Measurements from ENCODE around the gene CNTD1.
A peak's percentile ranks its signal among the peaks of the same experiment; 100 is the strongest.

Gene CNTD1

GRCh38 chr17:42806249-42806648, 7.6 kb downstream of the CNTD1 start:
- no peak for DNase-seq (ENCODE audit: low read depth in 2 of 2)

- no peak for DNase-seq (ENCODE audit: low read depth in 2 of 2)
Observed at GRCh38 chr17:42809250-42809649, 10.6 kb downstream of the CNTD1 start.

GRCh38 chr17:42814633-42815399, 16.2 kb downstream of the CNTD1 start:
- no peak for DNase-seq (ENCODE audit: low read depth in 2 of 2)

GRCh38 chr17:42817866-42818265, 19.2 kb downstream of the CNTD1 start:
- DNase-seq (ENCODE audit: low read depth in 2 of 2) = no peak

- DNase-seq (ENCODE audit: low read depth in 2 of 2) = no peak
Observed at GRCh38 chr17:42818379-42818778, 19.7 kb downstream of the CNTD1 start.

GRCh38 chr17:42819939-42820535, 21.4 kb downstream of the CNTD1 start:
- peak; percentile 14 to 37 for DNase-seq (ENCODE audit: low read depth in 2 of 2)

- DNase-seq (ENCODE audit: low read depth in 2 of 2) = no peak
Observed at GRCh38 chr17:42821176-42821575, 22.5 kb downstream of the CNTD1 start.

GRCh38 chr17:42827472-42827871, 28.8 kb downstream of the CNTD1 start:
- DNase-seq (ENCODE audit: low read depth in 2 of 2) = no peak

- DNase-seq (ENCODE audit: low read depth in 2 of 2) = no peak
Observed at GRCh38 chr17:42830971-42831370, 32.3 kb downstream of the CNTD1 start.

GRCh38 chr17:42832213-42832933, 33.7 kb downstream of the CNTD1 start:
- DNase-seq (ENCODE audit: low read depth in 2 of 2) = no peak

- peak; percentile 80 to 81 for DNase-seq (ENCODE audit: low read depth in 2 of 2)
Observed at GRCh38 chr17:42832934-42833766, 34.5 kb downstream of the CNTD1 start, which contains the start of gene PSME3. TSS of gene PSME3 (plus strand) at chr17:42833397. CDS start at chr17:42833632, 235 bp downstream.

GRCh38 chr17:42833767-42834422, 35.2 kb downstream of the CNTD1 start:
- no peak for DNase-seq (ENCODE audit: low read depth in 2 of 2)

- DNase-seq (ENCODE audit: low read depth in 2 of 2) = no peak
Observed at GRCh38 chr17:42835732-42836131, 37.1 kb downstream of the CNTD1 start.

GRCh38 chr17:42841975-42842685, 43.5 kb downstream of the CNTD1 start:
- DNase-seq (ENCODE audit: low read depth in 2 of 2) = no peak

GRCh38 chr17:42843358-42843934, 44.8 kb downstream of the CNTD1 start:
- no peak for DNase-seq (ENCODE audit: low read depth in 2 of 2)

GRCh38 chr17:42844271-42844670, 45.6 kb downstream of the CNTD1 start, which contains the start of gene AOC2:
TSS of gene AOC2 (plus strand) at chr17:42844580. CDS start at chr17:42844627, 47 bp downstream.
- DNase-seq (ENCODE audit: low read depth in 2 of 2) = no peak

- DNase-seq (ENCODE audit: low read depth in 2 of 2) = no peak
Observed at GRCh38 chr17:42844761-42845555, 46.3 kb downstream of the CNTD1 start.

- DNase-seq (ENCODE audit: low read depth in 2 of 2) = no peak
Observed at GRCh38 chr17:42845556-42845917, 46.9 kb downstream of the CNTD1 start.

GRCh38 chr17:42845918-42846593, 47.4 kb downstream of the CNTD1 start:
- DNase-seq (ENCODE audit: low read depth in 2 of 2) = no peak

Data from stimulated activated CD8-positive, alpha-beta memory T cell treated with anti-CD3 and anti-CD28 coated beads, Interleukin-7, amount 100 ng/mL, for 1 hour (primary cell).